Left kidney (tissue), 2 donors: ENCODE results near the gene CEP19. TPM values are rescaled to one million over a fixed set of nuclear protein-coding genes. Genes with fewer than 3 reads are reported as not detected.

Experiments used
- DNase-seq: peaks from one replicate; pipeline ENCODE4 v3.0.0-alpha.2; 2013
- polyA plus RNA-seq: library from polyadenylated mRNA; unstranded; fragments of 120-200 nt; gene quantifications from one replicate; pipeline ENCODE4 v1.2.1, GENCODE V29; 2013; ENCODE audit not compliant: insufficient read length

The CEP19 gene
- polyA plus RNA-seq, 1 donor: 4.9 TPM

DNA sequence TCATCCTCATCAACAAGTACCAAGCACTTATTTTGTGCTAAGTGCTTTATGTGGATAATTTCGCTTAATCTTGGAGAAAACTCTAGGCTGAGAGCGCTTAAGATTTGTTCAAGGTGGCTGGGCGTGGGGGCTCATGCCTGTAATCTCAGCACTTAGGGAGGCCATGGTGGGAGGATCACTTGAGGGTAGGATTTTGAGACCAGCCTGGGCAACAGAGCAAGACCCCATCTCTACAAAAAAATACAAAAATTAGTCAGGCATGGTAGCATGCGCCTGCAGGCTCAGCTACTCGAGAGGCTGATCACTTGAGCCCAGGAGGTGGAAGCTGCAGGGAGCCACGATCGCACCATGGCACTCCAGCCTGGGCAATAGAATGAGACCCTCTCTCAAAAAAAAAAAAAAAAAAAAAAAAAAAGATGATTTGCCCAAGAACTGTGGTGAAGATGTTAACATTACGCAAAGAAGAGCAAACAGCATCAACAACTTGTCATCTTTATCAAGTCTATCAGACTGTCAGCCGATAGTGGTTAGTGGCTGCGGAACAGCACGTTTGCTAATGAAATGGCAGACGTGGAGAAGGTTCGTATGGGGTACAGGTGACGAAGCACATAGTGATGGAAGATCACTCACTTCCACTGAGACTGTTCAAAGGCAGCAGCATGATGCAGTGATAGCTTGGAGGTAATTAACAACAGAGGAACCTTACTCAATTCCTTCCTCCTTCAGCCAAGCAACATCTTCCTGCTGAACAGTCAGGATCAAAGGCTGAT lies 44.8 kb downstream of the CEP19 start:
- DNase-seq: no peak

DNA sequence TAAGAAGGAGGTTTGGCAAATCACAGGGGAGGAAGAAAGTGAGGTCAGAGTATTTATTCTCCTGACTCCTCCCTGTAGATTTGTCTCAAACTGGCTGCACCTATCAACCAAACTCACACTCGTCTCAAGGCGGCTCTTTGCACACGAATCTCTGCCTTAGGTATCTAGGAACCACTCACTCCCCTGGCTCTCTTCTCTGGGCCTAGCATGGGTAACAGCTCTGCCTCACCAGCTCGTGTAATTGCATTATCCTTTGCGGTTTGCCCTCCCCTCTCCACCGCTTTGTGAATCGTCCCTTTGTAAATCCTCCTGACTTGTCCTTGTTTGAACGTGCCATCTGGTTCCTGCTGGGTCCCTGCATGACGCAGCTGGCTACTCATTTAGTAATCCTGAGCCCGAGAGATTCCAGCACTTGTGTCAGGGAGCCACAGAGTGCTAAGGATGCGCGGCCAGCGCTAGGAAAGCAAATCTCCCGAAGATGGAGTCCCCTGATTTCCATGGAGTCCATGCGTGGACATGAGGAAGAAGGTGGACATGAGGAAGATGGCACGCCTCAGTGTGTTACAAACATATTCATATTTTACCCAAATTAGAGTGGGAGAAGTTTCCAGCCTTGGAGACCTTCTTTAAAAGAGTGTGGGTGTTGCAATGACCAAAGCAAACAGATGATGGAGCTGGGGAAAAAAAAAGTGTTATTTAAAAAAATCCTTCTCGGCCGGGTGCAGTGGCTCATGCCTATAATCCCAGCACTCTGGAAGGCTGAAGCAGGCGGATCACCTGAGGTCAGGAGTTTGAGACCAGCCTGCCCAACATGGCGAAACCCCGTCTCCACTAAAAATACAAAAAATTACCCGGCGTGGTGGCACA lies 45.8 kb downstream of the CEP19 start:
- DNase-seq: no peak

DNA sequence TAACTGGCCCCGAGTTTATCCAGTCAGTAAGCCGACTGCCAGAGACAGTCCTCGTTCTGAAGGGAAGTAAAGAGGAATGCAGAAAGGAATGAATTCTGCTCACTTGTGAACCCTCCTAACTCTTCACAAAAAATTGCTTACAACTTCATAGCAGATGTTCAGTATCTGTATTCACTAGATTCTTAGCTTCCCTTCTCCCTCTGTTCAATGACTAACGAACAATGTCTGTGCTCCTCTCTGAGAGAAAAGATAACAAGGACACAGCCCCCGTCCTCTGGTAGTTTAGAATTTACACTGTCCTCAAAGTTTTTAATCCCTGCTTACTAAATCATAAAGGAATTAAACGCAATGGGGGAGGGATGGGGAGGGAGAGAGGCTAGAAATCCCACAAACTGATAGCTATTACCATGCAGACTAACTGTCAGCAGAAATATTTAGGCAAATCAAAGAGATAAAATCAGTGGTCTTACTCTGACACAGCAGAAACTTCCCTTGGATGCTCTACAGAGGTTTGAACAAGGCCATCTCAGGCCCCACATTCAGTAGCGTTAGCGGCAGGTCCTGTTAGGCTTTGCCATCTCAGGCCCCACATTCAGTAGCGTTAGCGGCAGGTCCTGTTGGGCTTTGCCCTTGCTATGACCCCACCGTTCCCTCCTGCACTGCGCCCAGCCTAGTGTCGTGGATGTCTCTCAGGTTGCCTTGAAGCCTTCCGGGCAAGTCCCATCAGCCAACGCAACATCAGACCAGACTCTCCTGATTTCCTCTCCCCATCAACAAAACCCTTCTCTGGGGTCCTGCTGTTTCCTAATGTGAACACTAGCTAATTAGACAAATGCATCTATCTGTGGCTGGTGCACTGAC lies 49.1 kb downstream of the CEP19 start:
- no peak for DNase-seq

DNA sequence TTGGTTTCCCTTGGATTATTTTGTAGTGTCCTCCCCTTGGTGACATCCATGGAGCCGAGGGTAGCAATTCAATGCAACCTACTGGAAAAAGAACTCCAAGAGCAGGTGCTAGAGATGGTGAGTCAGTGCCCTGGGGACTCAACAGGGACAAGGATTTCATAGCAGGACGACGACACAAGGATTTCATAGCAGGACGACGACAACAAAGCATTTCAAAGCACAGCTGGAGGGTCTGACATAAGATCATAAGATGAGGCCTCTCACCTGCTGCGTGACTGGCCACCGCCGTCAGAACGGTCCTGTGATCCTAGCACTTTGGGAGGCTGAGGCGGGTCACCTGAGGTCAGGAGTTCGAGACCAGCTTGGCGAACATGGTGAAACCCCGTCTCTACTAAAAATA lies 50.0 kb downstream of the CEP19 start:
- DNase-seq: no peak

DNA sequence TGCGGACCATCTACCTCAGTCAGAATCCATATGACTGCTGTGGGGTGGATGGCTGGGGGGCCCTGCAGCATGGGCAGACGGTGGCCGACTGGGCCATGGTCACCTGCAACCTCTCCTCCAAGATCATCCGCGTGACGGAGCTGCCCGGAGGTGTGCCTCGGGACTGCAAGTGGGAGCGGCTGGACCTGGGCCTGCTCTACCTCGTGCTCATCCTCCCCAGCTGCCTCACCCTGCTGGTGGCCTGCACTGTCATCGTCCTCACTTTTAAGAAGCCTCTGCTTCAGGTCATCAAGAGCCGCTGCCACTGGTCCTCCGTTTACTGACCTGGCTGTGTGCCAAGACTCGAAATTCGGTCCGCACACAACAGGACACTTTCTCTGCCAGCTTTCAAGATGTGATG lies 50.6 kb downstream of the CEP19 start:
- no peak for DNase-seq

DNA sequence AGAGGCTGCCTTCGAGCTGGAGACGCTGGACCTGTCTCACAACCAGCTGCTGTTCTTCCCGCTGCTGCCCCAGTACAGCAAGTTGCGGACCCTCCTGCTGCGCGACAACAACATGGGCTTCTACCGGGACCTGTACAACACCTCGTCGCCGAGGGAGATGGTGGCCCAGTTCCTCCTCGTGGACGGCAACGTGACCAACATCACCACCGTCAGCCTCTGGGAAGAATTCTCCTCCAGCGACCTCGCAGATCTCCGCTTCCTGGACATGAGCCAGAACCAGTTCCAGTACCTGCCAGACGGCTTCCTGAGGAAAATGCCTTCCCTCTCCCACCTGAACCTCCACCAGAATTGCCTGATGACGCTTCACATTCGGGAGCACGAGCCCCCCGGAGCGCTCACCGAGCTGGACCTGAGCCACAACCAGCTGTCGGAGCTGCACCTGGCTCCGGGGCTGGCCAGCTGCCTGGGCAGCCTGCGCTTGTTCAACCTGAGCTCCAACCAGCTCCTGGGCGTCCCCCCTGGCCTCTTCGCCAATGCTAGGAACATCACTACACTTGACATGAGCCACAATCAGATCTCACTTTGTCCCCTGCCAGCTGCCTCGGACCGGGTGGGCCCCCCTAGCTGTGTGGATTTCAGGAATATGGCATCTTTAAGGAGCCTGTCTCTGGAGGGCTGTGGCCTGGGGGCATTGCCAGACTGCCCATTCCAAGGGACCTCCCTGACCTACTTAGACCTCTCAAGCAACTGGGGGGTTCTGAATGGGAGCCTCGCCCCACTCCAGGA lies 51.5 kb downstream of the CEP19 start:
- no peak for DNase-seq

DNA sequence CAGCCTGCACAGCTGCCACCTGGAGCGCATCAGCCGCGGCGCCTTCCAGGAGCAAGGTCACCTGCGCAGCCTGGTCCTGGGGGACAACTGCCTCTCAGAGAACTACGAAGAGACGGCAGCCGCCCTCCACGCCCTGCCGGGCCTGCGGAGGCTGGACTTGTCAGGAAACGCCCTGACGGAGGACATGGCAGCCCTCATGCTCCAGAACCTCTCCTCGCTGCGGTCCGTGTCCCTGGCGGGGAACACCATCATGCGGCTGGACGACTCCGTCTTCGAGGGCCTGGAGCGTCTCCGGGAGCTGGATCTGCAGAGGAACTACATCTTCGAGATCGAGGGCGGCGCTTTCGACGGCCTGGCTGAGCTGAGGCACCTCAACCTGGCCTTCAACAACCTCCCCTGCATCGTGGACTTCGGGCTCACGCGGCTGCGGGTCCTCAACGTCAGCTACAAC lies 52.1 kb downstream of the CEP19 start:
- DNase-seq: no peak

Other genes with a start within 250 kb of the CEP19 start
- gene RNF168, start 208.5 kb downstream of the CEP19 start, polyA plus RNA-seq: 21.9 TPM
- gene SMCO1, start 196.9 kb downstream of the CEP19 start, polyA plus RNA-seq: not detected
- 18.5 TPM for gene WDR53, start 143.7 kb downstream of the CEP19 start, polyA plus RNA-seq
- 16.7 TPM for gene FBXO45, start 143.6 kb downstream of the CEP19 start, polyA plus RNA-seq
- 2.6 TPM for gene NRROS, start 72.6 kb downstream of the CEP19 start, polyA plus RNA-seq
- 32.5 TPM for gene PIGX, start 127 bp upstream of the CEP19 start, polyA plus RNA-seq
- gene PAK2, start 27.6 kb upstream of the CEP19 start, polyA plus RNA-seq: 88.6 TPM
- gene SENP5, start 155.7 kb upstream of the CEP19 start, polyA plus RNA-seq: 40.4 TPM
- 110 TPM for gene NCBP2, start 230.3 kb upstream of the CEP19 start, polyA plus RNA-seq